ENCODE measurements around the gene PDZD8.
"Not testable (repeated sequence)": the region's sequence is repeated elsewhere in the genome, so short reads cannot be mapped to it uniquely, and the experiment has no call there.

The PDZD8 gene

GRCh38 chr10:117249493-117250093, 125.6 kb downstream of the PDZD8 start:
- no peak for DNase-seq

GRCh38 chr10:117248750-117249465, 126.3 kb downstream of the PDZD8 start:
- no peak for DNase-seq

- DNase-seq = no peak
Observed at GRCh38 chr10:117246997-117247671, 128.1 kb downstream of the PDZD8 start.

- DNase-seq = no peak
Observed at GRCh38 chr10:117242463-117242832, 132.8 kb downstream of the PDZD8 start.

GRCh38 chr10:117241541-117242462, 133.4 kb downstream of the PDZD8 start:
- DNase-seq = no peak

GRCh38 chr10:117240621-117241529, 134.4 kb downstream of the PDZD8 start, which contains the start of gene SLC18A2:
Gene SLC18A2, plus strand, starts transcription at chr10:117241114. Its CDS starts 580 bp downstream, at chr10:117241694.
- no peak for DNase-seq

GRCh38 chr10:117239721-117240620, 135.3 kb downstream of the PDZD8 start:
- DNase-seq = no peak

GRCh38 chr10:117239051-117239450, 136.2 kb downstream of the PDZD8 start:
- DNase-seq = no peak

GRCh38 chr10:117237401-117237991, 137.7 kb downstream of the PDZD8 start:
- DNase-seq = no peak

- not testable (repeated sequence) for DNase-seq
Observed at GRCh38 chr10:117230107-117230506, 145.1 kb downstream of the PDZD8 start.

- no peak for DNase-seq
Observed at GRCh38 chr10:117228210-117228609, 147.0 kb downstream of the PDZD8 start.

Data from T1000 (cell line).